ENCODE measurements around the gene BIN1.
A peak's percentile ranks its signal among the peaks of the same experiment; 100 is the strongest.

BIN1 gene

DNA sequence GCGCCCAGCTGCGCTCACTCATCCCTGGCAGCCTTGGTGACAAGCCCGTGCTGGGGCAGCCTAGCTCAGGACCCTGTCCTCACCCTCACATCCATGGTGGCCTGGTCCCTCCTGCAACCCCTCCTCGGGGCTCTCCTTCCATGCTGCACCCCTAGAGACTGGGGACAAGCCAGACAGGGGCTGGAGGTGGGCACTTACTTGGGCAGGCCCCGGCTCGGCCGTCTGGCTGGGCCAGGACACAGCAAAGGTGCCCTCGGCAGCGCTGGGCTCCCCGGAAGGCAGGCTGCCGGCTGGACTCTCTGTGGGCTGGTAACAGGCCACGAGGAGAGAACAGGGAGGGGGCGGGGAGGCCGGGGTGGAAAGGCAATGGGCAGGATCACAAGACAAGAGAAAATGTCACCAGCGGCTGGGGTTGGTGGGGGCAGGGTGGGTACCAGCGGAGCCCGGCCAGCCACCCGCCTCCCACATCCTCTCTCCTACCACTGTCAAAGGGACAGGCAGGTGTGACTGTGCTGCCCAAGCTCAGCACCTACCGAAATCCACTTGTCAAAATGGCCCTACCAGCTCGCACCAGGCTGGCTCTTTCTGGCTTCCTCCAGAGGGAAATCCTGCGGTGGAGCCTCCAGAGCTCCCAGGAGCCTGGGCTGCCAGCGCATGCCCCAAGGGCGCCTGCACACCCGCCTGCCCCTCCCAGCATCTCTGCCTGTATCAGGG, 54.7 kb downstream of the BIN1 start:
- no peak overlapping the region for H3K4me3 ChIP-seq (ENCODE audit: low read depth, low read length)
- TF ChIP-seq, protein P1, sequence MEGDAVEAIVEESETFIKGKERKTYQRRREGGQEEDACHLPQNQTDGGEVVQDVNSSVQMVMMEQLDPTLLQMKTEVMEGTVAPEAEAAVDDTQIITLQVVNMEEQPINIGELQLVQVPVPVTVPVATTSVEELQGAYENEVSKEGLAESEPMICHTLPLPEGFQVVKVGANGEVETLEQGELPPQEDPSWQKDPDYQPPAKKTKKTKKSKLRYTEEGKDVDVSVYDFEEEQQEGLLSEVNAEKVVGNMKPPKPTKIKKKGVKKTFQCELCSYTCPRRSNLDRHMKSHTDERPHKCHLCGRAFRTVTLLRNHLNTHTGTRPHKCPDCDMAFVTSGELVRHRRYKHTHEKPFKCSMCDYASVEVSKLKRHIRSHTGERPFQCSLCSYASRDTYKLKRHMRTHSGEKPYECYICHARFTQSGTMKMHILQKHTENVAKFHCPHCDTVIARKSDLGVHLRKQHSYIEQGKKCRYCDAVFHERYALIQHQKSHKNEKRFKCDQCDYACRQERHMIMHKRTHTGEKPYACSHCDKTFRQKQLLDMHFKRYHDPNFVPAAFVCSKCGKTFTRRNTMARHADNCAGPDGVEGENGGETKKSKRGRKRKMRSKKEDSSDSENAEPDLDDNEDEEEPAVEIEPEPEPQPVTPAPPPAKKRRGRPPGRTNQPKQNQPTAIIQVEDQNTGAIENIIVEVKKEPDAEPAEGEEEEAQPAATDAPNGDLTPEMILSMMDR (IDR thresholded peaks at IDR 0.05; ENCODE audit: control insufficient read depth, extremely low read depth, insufficient read depth): no peak
- no peak for DNase-seq (ENCODE audit: low read depth)

DNA sequence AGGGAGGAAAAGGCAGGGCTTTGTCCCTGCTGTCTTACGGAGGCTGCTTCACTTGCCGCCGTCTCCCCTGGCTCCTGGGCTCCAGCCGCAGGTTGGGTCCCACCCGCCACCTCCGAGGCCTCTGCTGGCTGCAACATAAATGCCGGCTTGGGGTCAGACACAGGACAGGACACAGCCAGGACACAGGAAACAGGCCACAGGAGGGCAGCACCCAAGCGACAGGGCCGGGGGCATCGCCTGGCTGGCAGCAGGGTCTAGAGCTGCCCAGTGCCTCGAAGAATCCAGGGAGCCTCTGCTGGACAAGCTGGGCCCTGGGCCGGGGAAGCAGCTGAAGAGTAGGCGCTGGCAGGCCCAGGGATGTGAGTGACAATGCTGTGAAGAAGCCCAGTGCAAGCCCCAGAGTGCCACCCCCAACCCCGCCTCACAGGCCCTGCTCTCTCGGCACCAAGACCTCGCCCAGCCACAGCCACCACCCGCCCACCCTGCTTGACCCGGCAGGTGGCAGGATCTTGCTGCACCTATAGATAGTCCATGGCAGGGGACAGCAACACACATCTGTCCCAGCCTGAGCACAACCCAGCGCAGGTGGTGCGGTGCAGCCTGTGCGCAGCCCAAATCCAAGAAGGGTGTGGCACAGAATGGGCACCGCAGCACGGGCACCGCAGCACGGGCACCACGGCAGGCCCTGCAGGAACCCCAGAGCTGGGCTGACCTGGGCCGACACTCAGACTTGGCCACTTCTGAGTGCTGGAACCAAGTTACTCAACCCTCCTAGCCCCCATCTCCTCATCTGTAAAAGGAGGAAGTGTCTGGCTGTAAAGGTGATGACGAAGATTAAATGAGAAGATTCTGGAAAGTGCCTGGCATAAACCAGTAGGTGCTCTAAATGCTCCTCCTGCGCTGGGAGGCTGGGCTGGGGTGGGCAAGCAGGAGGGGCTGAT, 55.6 kb downstream of the BIN1 start:
- no peak overlapping the region for H3K4me3 ChIP-seq (ENCODE audit: low read depth, low read length)
- no peak for DNase-seq (ENCODE audit: low read depth)
- TF ChIP-seq, protein P1 (IDR thresholded peaks at IDR 0.05; ENCODE audit: control insufficient read depth, extremely low read depth, insufficient read depth): 0 out of 2 replicates have a peak, but pooled peaks have one; percentile 17

DNA sequence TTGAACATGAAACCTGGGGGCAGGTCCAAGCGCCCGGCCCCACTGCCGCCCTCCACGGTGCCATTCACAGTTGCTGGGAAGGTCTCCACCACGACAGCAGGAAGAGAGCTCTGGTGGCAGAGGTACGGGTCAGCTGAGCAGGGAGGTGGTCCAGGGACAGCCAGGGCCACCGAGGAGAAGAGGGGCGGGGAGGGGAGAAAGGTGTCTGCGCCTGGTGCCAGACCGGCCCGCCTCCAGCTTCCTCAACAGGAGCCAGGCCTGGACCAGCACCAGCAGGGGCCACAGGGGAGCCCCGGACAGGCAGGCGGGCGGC, 56.2 kb downstream of the BIN1 start:
- TF ChIP-seq, protein P1 (IDR thresholded peaks at IDR 0.05; ENCODE audit: control insufficient read depth, extremely low read depth, insufficient read depth): no peak
- no peak for DNase-seq (ENCODE audit: low read depth)
- no peak overlapping the region for H3K4me3 ChIP-seq (ENCODE audit: low read depth, low read length)

DNA sequence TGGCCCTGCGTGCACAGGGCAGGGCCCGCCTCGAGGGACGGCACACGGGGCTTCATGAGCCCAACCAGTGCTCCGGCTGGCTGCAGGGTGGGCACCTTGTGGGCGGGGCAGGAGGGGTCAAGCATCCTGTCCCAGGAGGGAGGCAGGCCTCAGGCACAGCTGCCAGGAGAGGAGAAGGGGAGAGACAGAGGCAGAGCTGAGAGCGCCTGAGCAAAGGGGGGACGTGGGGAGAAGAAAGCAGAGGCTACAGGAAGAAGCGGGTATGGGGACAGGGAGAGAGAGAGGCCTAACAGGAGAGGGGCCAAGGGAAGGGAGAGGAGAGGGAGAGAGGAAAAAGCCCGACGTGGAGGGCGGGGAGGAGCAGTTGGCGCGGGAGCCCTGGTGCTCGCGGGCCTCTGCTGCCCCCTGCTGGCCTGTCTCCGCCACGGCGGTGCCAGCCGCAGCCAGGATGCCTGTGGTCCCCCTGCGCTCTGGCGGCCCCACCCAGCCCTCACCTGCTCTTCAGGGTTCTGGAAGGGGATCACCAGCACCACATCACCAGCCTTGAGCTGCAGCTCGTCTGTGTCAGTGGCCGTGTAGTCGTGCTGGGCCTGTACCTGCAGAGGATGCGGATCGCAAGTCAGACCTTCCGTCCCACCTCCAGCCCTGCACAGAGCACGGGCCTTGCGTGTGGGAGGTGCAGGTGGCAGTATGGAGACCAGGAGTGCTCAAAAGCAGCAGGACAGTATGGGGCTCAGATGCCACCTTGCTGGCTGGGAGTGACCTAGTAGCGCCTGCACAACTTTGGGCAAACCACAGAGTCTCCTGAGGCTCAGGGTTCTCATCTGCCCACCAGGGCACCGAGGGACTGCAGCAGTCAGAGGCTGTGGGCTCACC, 56.8 kb downstream of the BIN1 start:
- H3K4me3 ChIP-seq (ENCODE audit: low read depth, low read length): no peak overlapping the region
- TF ChIP-seq, protein P1 (IDR thresholded peaks at IDR 0.05; ENCODE audit: control insufficient read depth, extremely low read depth, insufficient read depth): peak; percentile 90
- no peak for DNase-seq (ENCODE audit: low read depth)

DNA sequence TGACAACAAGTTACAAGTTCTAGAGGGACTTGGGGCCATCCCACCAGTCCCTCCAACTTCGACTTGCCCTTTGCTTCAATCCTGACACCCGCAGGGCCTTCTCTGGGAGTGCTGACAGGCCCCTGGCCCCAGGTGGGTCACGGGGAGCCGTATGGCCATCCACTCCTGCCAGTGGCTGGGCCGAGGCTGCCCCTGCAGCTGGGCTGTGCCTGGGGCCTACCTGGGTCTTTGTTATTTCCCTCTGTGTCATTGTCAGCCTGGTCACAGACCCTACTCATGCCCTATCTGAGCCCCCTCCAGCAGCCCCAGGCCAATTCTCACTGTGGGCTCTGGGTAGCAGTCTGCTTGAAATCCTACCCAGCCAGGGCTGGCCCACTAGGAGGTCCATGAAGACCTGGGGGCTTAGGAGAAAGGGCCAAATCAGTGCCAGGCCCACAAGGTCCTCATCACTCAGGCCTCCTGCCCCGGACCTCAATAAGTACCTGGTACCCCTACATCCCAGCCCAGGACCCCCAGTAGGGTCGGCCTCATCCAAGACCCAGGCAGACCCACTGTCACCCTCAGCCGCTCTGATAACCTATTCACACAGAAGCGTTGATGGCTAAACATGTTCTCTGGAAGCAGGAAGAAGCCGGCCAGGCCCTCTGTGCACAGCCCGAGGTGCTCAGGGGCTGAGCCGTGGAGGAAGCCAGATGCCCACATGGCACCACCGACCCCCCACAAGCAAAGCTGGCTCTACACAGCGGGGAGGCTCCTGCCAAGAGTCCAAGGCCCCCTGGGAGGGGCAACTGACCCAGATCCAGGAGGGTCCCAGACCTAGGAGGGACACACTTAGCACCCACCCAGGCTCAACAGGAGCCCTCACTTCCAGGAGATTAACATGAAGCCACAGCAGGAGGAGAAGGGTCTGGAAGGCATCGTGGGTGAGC, 57.7 kb downstream of the BIN1 start:
- TF ChIP-seq, protein P1 (IDR thresholded peaks at IDR 0.05; ENCODE audit: control insufficient read depth, extremely low read depth, insufficient read depth): no peak
- DNase-seq (ENCODE audit: low read depth): no peak
- no peak overlapping the region for H3K4me3 ChIP-seq (ENCODE audit: low read depth, low read length)

DNA sequence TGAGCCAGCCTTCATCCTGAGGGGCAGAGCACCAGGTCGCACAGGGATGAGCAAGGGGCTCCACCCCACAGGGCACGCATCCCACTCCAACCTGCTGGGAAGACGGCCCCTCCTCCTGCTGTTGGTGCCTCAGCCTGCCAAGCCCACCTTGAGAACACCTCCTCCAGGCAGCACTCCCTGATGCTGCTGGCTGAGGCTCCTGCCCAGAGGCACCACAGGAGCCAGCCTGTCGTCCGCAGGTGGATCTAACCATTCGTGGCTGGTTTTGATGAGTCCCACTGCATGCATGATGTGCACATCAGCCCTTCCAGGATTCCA, 58.4 kb downstream of the BIN1 start:
- no peak for DNase-seq (ENCODE audit: low read depth)
- TF ChIP-seq, protein P1 (IDR thresholded peaks at IDR 0.05; ENCODE audit: control insufficient read depth, extremely low read depth, insufficient read depth): no peak
- no peak overlapping the region for H3K4me3 ChIP-seq (ENCODE audit: low read depth, low read length)

All from LNCaP clone FGC (cell line).